DOHH2 (cell line): ENCODE results near the gene C10orf105.

Experiments
- CTCF ChIP-seq: fragments of 200-600 bp; sonication (generic); IDR thresholded peaks from one replicate; pipeline ENCODE4 v1.5.1; 2014; ENCODE audit warnings: antibody characterized with exemption, mild to moderate bottlenecking, low read depth, low read length; ENCODE audit not compliant: poor library complexity, severe bottlenecking
- EZH2phosphoT487 ChIP-seq: fragments of 200-600 bp; sonication (generic); IDR thresholded peaks from 2 replicates; pipeline ENCODE4 v1.6.1; 2017; ENCODE audit warnings: borderline replicate concordance, mild to moderate bottlenecking, antibody characterized with exemption, low read length, moderate library complexity, mixed read lengths

GRCh38 chr10:71715860-71716259, 3.7 kb downstream of the C10orf105 start:
- no peak for TF ChIP-seq CTCF
- no peak for TF ChIP-seq EZH2phosphoT487
